GM18526 (cell line): ENCODE measurements around the gene KIF12.

Experiments
- POLR2A ChIP-seq: IDR thresholded peaks from 3 replicates; pipeline ENCODE4 v1.6.1; 2011; ENCODE audit not compliant: insufficient read length; ENCODE audit errors: extremely low read depth

KIF12 gene

GRCh38 chr9:114126247-114127060 is 27.4 kb upstream of the KIF12 start:
- TF ChIP-seq POLR2A: no peak

- no peak for TF ChIP-seq POLR2A
Measured at GRCh38 chr9:114125476-114126013, 26.5 kb upstream of the KIF12 start.

- TF ChIP-seq POLR2A: no peak
Measured at GRCh38 chr9:114124666-114125475, 25.8 kb upstream of the KIF12 start.

- no peak for TF ChIP-seq POLR2A
Measured at GRCh38 chr9:114124138-114124537, 25.0 kb upstream of the KIF12 start.

- no peak for TF ChIP-seq POLR2A
Measured at GRCh38 chr9:114123031-114123977, 24.2 kb upstream of the KIF12 start.

- TF ChIP-seq POLR2A: no peak
Measured at GRCh38 chr9:114122136-114123027, 23.3 kb upstream of the KIF12 start.

GRCh38 chr9:114121227-114122135 is 22.4 kb upstream of the KIF12 start:
- no peak for TF ChIP-seq POLR2A

GRCh38 chr9:114120192-114121014 is 21.3 kb upstream of the KIF12 start:
- TF ChIP-seq POLR2A: no peak

- no peak for TF ChIP-seq POLR2A
Measured at GRCh38 chr9:114119242-114120191, 20.4 kb upstream of the KIF12 start.

GRCh38 chr9:114117996-114118830 is 19.1 kb upstream of the KIF12 start:
- no peak for TF ChIP-seq POLR2A
